Measurements from ENCODE around the gene TBC1D3I.
"Not testable (repeated sequence)": the region's sequence is repeated elsewhere in the genome, so short reads cannot be mapped to it uniquely, and the experiment has no call there.

Gene TBC1D3I

GRCh38 chr17:36264470-36264869 is at the start of gene TBC1D3I:
TBC1D3I (minus strand) TSS chr17:36264570; CDS start chr17:36262985, 1,585 bp downstream.
- DNase-seq (ENCODE audit: low spot score), result not testable (repeated sequence)

DNA sequence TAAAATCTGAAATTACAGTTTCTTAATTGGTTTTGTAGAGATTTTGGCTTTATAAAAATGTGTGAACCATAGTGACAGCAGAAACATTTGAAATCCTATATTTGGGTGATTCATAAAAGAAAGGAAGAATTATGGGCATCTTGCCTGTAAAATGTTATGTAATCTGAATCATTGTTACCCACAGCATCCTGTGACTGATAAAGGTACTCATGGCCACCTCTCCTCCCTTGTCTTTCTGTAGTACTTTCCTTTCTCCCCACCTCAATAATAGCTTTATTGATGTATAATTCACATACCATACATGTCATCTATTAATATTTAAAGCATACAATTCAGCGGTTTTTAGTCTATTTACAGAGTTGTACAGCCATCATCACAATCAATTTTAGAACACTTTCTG is 30.8 kb upstream of the TBC1D3I start:
- not testable (repeated sequence) for DNase-seq (ENCODE audit: low spot score)

GRCh38 chr17:36289965-36290612 is 25.7 kb upstream of the TBC1D3I start:
- not testable (repeated sequence) for DNase-seq (ENCODE audit: low spot score)

GRCh38 chr17:36284219-36284618 is 19.8 kb upstream of the TBC1D3I start:
- not testable (repeated sequence) for DNase-seq (ENCODE audit: low spot score)

GRCh38 chr17:36283256-36283655 is 18.9 kb upstream of the TBC1D3I start:
- DNase-seq (ENCODE audit: low spot score), result not testable (repeated sequence)

- not testable (repeated sequence) for DNase-seq (ENCODE audit: low spot score)
Observed at GRCh38 chr17:36242046-36242445, 22.3 kb downstream of the TBC1D3I start.

- not testable (repeated sequence) for DNase-seq (ENCODE audit: low spot score)
Observed at GRCh38 chr17:36229644-36230043, 34.7 kb downstream of the TBC1D3I start.

DNA sequence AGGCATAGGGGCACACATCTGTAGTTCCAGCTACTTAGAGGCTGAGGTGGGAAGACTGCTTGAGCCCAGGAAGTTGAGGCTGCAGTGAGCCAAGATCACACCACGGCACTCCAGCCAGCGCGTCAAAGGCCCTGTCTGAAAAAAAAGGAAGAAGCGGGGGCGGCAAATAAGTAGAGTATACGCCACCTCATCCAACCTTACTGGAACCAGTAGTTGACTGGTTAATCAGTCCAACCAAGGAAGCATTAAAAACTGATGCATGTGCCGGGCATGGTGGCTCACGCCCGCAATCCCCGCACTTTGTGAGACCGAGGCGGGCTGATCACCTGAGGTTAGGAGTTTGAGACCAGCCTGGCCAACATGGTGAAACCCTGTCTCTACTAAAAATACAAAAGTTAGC is 41.4 kb downstream of the TBC1D3I start:
- not testable (repeated sequence) for DNase-seq (ENCODE audit: low spot score)

DNA sequence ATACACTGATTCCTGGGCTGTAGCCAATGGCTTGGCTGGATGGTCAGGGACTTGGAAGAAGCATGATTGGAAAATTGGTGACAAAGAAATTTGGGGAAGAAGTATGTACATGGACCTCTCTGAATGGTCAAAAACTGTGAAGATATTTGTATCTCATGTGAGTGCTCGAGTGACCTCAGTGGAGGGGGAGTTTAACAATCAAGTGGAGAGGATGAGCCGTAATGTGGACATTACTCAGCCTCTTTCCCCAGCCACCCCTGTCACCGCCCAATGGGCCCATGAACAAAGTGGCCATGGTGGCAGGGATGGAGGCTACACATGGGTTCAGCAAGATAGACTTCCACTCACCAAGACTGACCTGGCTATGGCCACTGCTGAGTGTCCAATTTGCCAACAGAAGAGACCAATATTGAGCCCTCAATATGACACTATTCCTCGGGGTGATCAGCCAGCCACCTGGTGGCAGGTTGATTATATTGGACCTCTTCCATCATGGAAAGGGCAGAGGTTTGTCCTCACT is 42.7 kb downstream of the TBC1D3I start:
- DNase-seq (ENCODE audit: low spot score), result peak; percentile 39

DNA sequence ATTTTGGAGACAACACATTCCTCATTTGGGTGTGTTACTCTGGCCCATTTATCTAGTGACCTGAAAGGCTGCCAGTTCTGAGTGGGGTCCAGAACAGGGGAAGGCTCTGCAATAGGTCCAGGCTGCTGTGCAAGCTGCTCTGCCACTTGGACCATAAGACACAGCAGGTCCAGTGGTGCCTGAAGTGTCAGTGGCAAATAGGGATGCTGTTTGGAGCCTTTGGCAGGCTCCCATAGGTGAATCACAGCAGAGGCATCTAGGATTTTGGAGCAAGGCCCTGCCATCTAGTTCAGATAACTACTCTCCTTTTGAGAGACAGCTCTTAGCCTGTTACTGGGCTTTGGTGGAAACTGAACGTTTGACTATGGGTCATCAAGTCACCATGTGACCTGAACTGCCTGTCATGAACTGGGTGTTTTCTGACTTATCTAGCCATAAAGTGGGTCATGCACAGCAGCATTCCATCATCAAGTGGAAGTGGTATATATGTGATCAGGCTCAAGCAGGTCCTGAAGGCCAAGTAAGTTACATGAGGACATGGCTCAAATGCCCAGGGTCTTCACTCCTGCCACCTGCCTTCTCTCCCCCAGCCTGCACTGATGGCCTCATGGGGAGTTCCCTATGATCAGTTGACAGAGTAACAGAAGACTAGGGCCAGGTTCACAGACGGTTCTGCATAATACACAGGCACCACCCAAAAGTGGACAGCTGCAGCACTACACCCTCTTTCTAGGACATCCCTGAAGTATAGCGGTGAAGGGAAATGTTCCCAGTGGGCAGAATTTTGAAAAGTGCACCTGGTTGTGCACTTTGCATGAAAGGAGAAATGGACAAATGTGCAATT is 43.4 kb downstream of the TBC1D3I start:
- peak; percentile 41 for DNase-seq (ENCODE audit: low spot score)

DNA sequence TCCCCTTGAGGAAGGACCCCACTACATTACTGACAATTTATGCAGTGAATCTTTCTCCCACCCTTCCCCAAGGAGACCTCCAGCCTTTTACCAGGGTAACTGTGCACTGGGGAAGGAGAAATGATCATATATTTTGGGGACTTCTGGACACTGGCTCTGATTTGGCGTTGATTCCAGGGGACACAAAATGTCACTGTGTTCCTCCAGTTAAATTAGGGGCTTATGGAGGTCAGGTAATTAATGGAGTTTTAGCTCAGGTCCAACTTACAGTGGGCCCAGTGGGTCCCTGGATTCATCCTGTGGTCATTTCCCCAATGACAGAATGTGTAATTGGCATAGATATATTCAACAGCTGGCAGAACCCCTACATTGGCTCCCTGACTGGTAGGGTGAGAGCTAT is 44.8 kb downstream of the TBC1D3I start:
- peak; percentile 37 for DNase-seq (ENCODE audit: low spot score)

DNA sequence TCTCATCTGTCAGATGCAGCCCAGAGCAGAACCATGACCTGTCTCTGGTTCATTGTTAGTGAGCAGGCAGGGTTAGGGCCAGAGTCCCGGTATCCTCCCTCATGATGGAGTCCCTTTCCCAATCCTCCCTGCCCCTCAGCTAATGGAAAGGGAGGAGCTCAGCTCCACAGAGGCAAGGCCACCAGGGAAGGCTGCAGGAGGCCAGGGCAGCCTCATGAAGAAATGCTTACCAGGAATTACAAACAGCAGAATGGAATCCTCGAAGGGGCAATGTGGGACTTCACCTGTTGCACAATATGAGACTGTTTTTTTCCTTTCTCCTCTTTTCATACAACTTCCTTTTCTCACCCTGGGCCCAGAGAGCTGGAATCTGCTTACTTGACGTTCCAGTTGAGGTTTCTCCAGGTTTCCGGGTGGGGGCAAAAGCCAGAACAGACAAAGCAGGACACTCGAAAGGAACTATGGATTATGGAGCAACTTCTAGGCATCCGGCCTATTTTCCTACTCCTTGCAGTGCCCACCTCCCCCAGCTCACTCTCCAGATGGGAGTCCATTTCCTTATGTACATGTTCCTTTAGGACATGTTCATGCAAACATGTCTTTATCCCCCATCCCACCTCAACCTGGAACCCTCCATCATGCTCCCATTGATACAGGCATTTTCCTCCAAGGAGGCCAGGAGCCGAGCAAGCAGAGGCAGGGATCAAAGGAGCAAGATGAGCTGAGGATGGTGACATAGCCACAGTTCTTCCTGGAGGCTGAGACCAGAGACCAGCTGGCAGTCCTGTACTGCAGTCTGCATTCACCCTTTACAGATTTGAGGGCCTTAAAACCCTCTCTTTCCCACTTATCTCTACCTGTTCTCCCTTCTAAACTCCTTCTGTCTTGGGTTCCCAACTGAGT is 48.7 kb downstream of the TBC1D3I start:
- DNase-seq (ENCODE audit: low spot score), result peak; percentile 39

- peak; percentile 15 for DNase-seq (ENCODE audit: low spot score)
Observed at GRCh38 chr17:36214918-36215317, 49.5 kb downstream of the TBC1D3I start.

DNA sequence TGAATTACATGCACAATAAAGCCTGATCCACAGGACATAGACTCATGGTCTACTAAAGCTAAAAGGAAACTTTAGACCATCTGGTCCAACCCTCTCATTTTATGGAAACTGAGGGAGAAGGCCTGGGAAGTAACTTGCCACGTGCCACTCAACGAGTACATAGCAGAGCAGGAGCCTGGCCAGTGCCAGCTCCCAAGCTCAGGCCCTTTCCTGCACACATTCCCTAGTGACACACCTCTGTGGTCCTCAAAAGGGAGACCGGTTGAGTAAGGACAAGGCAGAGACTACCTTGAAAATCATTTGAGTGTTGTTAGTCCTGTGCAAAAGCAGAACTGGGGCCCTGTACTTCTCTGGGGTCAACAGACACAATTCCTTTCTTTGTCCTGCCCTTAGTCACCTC is 50.7 kb downstream of the TBC1D3I start:
- DNase-seq (ENCODE audit: low spot score), result peak; percentile 45

- DNase-seq (ENCODE audit: low spot score), result peak; percentile 18
Observed at GRCh38 chr17:36212966-36213365, 51.4 kb downstream of the TBC1D3I start.

GRCh38 chr17:36212272-36212605 is 52.1 kb downstream of the TBC1D3I start:
- peak; percentile 45 for DNase-seq (ENCODE audit: low spot score)

DNA sequence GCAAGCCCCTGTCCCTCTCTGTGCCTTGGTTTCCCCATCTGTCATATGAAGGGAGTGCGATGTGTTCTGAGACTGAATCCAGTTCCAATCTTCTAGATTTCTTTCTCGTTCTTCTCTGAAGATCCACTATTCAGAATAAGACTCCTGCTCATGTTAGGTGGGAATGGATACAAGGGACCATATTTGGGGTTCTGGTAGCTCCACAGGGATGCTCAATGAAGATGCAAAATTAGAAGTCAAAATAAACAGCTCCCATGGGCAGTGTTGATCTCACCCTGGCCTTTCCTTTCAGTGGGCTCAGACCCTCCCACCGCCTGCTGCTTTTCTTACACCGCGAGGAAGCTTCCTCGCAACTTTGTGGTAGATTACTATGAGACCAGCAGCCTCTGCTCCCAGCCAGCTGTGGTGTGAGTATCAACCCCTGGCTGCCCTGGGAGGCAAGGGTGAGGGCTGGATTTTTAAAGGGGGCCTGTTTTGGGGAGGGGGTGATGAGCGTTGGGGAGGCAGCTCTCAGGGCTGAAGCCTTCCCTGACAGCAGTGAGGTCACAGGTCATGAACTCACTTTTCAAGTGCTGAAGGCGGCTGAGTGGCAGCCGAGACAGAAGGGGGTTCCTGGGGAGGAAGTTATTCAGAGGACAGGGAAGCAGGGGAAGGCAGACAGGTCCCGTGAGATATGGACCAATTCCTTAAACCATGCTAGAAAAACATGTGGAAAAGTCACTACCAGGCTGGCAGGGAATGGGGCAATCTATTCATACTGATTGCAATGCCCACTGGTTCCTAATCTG is 52.7 kb downstream of the TBC1D3I start:
- DNase-seq (ENCODE audit: low spot score), result peak; percentile 58

DNA sequence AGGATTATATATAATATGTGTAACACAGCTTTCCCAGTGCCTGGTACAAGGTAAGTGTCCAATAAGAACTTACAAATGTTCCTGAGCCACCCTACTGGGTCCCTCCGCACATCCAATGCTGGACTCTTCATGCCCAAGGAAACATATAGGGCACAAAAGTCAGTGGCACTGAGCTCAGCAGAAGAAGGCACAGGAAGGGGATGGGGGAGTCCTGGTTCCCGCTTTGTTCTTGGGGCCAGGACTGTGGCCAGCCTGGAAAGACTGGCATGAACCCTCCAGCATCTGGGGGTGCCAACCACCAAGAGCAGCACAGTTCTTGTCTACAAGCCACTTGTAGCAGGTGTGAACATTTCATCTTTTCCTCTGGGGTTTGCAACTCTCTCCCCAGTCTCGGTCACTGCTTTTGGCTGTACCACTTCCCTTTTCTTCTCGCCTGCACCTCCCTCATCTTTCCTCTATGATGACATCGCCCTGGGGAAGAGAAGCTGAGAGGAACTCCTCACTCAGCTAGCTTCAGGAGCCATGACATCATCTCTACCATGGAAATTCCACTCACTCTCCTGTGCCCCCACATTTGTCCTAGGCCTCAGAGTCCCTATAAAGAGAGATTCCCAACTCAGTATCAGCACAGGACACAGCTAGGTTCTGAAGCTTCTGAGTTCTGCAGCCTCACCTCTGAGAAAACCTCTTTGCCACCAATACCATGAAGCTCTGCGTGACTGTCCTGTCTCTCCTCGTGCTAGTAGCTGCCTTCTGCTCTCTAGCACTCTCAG is 53.7 kb downstream of the TBC1D3I start, which contains the start of gene CCL4L2:
Gene CCL4L2, plus strand, starts transcription at position 625 of the 773 bp plus-strand sequence.
- DNase-seq (ENCODE audit: low spot score), result peak; percentile 43

GRCh38 chr17:36209575-36209974 is 54.8 kb downstream of the TBC1D3I start:
- DNase-seq (ENCODE audit: low spot score), result peak; percentile 27

GRCh38 chr17:36207383-36207782 is 57.0 kb downstream of the TBC1D3I start:
- DNase-seq (ENCODE audit: low spot score), result peak; percentile 41
